Embryonic facial prominence (tissue), 1 donor: Measurements from ENCODE around the gene OXCT1.
A peak's percentile ranks its signal among the peaks of the same experiment; 100 is the strongest.
"Not testable (repeated sequence)": the region's sequence is repeated elsewhere in the genome, so short reads cannot be mapped to it uniquely, and the experiment has no call there.

Source experiments
- DNase-seq: peaks from one replicate; pipeline ENCODE4 v3.0.0-alpha.2; 2016; ENCODE audit errors: extremely low spot score

Gene OXCT1

GRCh38 chr5:41827792-41828191, 42.4 kb downstream of the OXCT1 start:
- DNase-seq = no peak

DNA sequence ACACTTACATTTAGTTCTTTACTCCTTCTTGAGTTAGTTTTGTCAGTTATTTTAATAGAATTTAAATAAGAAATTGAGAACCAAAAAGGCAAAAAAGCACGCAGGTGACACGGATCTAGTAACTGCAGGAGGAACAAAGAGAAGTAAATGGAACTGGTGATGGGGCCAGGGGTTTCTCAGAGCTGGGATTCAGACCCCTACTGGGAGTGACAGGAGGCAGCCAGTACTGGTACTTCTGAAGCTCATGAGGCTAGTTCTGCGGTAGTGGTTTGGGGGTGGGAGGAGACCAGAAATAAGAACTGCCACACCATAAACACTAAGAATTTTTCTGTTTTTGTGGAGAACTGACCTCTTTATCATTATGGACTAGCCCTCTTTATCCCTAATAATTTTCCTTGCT, 48.2 kb downstream of the OXCT1 start:
- no peak for DNase-seq

- DNase-seq = no peak
Observed at GRCh38 chr5:41821051-41821450, 49.2 kb downstream of the OXCT1 start.

- no peak for DNase-seq
Observed at GRCh38 chr5:41820150-41820549, 50.1 kb downstream of the OXCT1 start.

GRCh38 chr5:41817625-41818301, 52.5 kb downstream of the OXCT1 start:
- DNase-seq = no peak

GRCh38 chr5:41815663-41816229, 54.5 kb downstream of the OXCT1 start:
- DNase-seq = no peak

DNA sequence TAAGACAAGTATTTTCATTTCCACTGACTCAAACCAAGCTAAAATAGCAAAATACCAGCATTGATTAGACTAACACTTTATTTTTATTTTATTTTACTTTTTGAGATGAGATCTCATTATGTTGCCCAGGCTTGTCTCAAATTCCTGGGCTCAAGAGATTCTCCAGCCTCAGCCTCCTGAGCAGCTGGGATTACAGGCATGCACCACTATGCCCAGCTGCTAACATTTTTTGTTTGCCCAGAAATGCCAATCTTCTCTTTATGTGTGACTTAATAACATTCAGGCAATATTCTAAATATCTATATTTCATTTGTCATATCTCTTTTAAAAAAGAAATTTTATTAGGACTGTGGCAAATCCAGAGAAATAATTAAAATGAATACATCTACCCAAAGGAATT, 55.0 kb downstream of the OXCT1 start:
- DNase-seq = no peak

DNA sequence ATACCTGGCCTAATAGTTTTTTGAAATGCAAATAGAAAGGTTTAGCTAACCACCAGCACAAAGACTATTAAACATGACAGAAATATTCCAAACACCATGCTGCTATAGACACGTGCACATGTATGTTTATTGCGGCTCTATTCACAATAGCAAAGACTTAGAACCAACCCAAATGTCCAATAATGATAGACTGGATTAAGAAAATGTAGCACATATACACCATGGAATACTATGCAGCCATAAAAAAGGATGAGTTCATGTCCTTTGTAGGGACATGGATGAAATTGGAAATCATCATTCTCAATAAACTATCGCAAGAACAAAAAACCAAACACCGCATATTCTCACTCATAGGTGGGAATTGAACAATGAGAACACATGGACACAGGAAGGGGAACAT, 55.9 kb downstream of the OXCT1 start:
- not testable (repeated sequence) for DNase-seq

- DNase-seq = no peak
Observed at GRCh38 chr5:41812156-41812555, 58.1 kb downstream of the OXCT1 start.

GRCh38 chr5:41809128-41809527, 61.1 kb downstream of the OXCT1 start:
- DNase-seq = no peak

DNA sequence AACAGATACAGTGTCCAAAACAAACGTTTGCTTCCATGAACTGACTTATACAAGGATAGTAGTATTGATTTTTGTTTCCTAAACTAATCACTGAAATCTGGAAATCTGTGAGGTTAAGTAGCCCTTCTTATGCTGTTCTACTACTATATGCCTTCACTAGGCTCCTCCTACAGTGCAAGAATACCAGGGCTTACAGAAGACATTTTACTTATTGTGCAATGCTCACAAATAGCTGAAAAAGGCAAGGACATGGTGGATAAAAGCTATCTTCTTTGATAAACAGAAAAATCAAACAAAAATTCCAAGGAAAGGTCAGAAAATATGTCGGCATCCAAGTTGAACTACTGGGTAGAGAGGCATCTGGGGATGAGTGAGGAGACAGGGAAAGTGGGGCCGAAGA, 61.9 kb downstream of the OXCT1 start:
- no peak for DNase-seq

GRCh38 chr5:41797662-41798061, 72.6 kb downstream of the OXCT1 start:
- DNase-seq = no peak

- no peak for DNase-seq
Observed at GRCh38 chr5:41796061-41796460, 74.2 kb downstream of the OXCT1 start.

DNA sequence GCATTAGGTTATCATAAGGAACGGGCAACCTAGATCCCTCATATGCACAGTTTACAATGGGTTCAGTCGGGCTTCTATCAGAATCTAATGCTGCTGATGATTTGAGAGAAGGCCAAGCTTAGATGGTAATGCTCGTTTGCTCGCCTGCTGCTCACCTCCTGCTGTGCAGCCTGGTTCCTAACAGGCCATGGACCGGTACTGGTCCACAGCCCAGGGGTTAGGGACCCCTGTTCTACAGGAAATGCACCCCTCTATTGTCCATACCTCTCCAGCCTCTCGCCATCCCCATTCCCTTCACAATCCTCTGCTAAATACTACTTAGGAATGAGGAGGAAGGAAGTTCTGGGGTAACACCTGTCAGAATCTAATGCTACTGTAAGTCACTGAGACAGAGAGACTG, 75.1 kb downstream of the OXCT1 start:
- no peak for DNase-seq

GRCh38 chr5:41794471-41794870, 75.8 kb downstream of the OXCT1 start:
- DNase-seq = peak; percentile 70

DNA sequence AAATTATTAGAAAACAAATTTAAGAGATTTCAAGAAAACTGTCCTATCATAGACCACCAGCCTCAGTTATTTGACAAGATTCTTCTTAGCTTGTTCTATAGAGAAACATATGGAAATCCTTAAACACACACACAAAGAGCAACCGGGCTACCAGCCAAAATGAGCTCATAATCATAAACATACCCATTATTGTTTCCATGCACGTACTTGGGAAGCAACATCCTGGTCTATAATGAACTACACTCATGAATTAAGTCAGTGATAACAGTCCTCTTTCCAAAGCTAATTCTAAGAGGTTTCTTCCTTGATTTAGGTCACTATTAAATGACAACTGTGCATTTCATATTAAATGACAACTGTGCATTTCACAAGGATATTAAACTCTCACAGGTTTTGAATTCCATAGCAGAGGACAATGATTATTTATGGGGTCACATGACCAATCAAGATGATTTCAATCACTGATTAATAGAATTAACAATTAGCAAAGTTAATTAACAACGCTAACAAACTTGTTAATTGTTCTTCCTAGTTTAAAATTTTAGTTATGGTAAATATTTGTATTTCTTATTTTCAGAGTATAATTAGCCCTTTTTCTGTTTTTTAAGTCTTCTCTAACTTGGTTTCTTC, 77.0 kb downstream of the OXCT1 start:
- DNase-seq = peak; percentile 80

DNA sequence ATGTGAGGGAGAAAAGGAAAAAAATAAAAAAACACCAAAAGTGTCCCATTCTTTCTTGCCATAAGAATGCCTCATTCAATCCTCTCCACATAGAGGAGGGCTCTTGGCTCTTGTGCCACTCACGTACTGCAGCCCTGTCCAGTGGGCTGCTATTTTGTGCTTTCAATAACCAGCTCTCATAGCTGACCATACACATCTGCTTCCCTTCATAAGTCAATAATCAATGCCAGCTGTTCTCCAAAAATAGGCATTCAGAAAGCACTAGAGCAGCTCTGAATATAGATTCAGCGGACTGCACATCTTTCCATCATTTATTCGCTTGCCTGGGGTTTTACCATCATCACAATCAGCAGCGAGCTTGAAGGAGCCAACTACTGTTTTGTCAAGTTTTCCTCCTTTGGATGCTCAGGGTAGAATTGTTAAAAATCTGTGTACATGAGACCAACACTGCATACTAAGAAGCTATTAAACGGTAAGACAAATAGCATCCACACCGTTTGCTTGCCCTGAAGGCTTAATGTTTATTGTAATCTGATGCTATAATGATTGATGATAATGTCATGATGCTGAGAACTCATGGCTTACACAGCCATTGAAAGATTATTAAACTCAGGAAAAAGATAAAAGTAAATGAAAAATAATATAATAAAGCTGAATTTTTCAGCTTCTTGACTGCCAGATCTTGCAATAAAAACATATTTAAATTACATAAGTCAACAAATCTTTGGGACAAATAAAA, 80.0 kb downstream of the OXCT1 start:
- peak; percentile 63 for DNase-seq

DNA sequence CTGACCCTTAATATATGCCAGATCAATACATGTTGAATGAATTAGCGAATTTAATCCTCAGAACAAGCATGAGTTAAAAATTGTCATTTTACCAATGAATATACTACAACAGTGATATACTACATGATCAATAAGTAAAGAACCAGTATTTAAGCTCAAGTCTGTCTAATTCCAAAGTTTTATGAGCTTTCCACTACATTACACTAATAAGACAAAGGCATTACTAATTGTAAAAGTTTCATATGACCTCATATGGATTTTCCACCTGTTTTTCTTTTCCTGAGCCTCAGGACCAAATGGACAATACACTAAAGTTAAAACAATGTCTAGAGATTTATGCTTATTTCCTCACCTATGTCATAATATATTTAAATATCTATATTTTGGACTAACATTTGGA, 80.8 kb downstream of the OXCT1 start:
- no peak for DNase-seq

- no peak for DNase-seq
Observed at GRCh38 chr5:41788941-41789368, 81.3 kb downstream of the OXCT1 start.

DNA sequence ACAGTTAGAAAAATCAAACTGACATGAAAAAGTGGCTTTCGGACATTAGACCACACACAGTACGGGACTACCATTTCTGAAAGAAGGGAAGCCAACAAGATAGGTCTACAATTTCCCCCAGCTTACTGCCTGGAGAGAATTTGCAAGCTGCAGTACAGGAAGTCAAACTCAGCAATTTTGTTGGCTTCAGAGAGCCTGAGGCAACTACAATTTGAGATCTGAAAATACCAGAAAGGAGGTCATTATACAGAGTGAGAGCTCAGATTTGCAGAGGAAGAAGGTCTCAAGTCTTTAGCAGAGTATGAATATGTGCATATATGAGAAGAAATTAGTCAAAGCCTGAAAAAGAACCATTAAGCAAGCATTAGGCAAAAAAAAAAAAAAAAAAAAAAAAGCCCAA, 83.0 kb downstream of the OXCT1 start:
- no peak for DNase-seq

DNA sequence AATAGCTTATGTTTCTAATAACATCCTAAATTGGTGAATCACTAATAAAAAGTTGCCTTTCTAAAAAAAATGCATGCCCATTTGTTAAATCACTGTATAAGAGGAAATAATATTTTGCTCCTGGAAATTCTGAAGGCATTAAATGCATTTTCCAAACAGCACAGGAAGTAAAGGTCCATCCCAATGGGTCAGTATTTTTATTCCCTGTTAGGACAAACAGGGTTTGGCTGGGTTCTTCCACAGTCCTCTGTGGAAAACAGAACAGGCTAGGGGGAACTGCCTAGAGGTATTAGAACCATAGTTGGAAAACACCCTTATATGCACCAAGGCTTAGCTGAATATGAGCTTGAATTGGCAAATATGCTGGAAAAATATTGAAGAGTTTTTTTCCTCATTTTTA, 85.2 kb downstream of the OXCT1 start:
- DNase-seq = no peak

- no peak for DNase-seq
Observed at GRCh38 chr5:41778410-41778809, 91.8 kb downstream of the OXCT1 start.

DNA sequence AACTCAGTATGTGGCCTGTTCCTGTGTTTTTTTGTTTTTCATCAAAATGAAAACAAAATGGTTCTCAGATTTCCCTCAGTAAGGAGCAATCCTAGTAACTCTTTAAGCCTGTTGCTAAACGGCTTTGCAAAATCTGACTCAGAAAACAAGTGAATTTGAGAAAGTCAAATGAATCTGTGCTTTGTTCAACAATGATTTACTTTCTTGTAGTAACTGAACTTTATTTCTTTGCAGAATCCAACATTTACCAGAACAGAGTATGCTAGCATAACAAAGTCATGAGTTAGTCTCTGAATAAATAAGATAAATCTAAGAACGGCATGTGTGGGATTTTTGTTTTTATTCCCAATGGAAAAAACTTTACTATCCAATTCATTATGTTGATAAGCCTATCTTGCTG, 93.8 kb downstream of the OXCT1 start:
- no peak for DNase-seq
